Hepatocyte (in vitro differentiated cells): ENCODE data around the gene DMRTC2. TPM values are rescaled to one million over a fixed set of nuclear protein-coding genes. Genes with fewer than 3 reads are reported as not detected.

ENCODE experiments used
- DNase-seq: peaks from one replicate; pipeline ENCODE4 v3.0.0-alpha.2; 2016; ENCODE audit warnings: low spot score
- H2AFZ ChIP-seq: fragments of 200-600 bp; sonication (generic); 2 replicates; pipeline ENCODE4 v1.6.0; 2016; ENCODE audit warnings: antibody characterized with exemption, mild to moderate bottlenecking
- H3K27ac ChIP-seq: fragments of 200-600 bp; sonication (generic); 2 replicates; pipeline ENCODE4 v1.5.1; 2016; ENCODE audit warnings: mild to moderate bottlenecking
- H3K27me3 ChIP-seq: fragments of 200-600 bp; sonication (generic); 2 replicates; pipeline ENCODE4 v1.6.1; 2016
- H3K36me3 ChIP-seq: fragments of 200-600 bp; sonication (generic); replicated peaks from 2 replicates; pipeline ENCODE4 v1.5.1; 2016; ENCODE audit warnings: low read depth; ENCODE audit not compliant: insufficient read depth
- H3K4me1 ChIP-seq: fragments of 200-600 bp; sonication (generic); 2 replicates; pipeline ENCODE4 v1.5.1; 2016; ENCODE audit warnings: mild to moderate bottlenecking, moderate library complexity; ENCODE audit not compliant: insufficient read depth
- H3K4me2 ChIP-seq: fragments of 200-600 bp; sonication (generic); 2 replicates; pipeline ENCODE4 v1.6.0; 2016
- H3K4me3 ChIP-seq: fragments of 200-600 bp; sonication (generic); 2 replicates; pipeline ENCODE4 v1.5.1; 2016; ENCODE audit warnings: mild to moderate bottlenecking
- H3K79me2 ChIP-seq: fragments of 200-600 bp; sonication (generic); 2 replicates; pipeline ENCODE4 v1.6.0; 2017; ENCODE audit warnings: mild to moderate bottlenecking
- H3K9me2 ChIP-seq: fragments of 200-600 bp; sonication (generic); replicated peaks from 2 replicates; pipeline ENCODE4 v1.6.0; 2017; ENCODE audit warnings: mild to moderate bottlenecking; ENCODE audit not compliant: insufficient read depth
- H3K9me3 ChIP-seq: fragments of 200-600 bp; sonication (generic); 2 replicates; pipeline ENCODE4 v1.5.1; 2016; ENCODE audit warnings: low read depth, mild to moderate bottlenecking
- H4K20me1 ChIP-seq: fragments of 200-600 bp; sonication (generic); 2 replicates; pipeline ENCODE4 v1.6.0; 2016; ENCODE audit warnings: mild to moderate bottlenecking; ENCODE audit not compliant: insufficient read depth, poor library complexity, severe bottlenecking
- CTCF ChIP-seq: fragments of 200-600 bp; sonication (generic); IDR thresholded peaks from 2 replicates; pipeline ENCODE4 v1.5.1; 2016; ENCODE audit warnings: antibody characterized with exemption, mild to moderate bottlenecking; ENCODE audit not compliant: poor library complexity
- EZH2 ChIP-seq: fragments of 200-600 bp; sonication (generic); IDR thresholded peaks from 2 replicates; pipeline ENCODE4 v1.6.1; 2016; ENCODE audit warnings: antibody characterized with exemption, mild to moderate bottlenecking, borderline replicate concordance
- EZH2phosphoT487 ChIP-seq: fragments of 200-600 bp; sonication (generic); IDR thresholded peaks from one replicate; pipeline ENCODE4 v1.6.1; 2018; ENCODE audit warnings: antibody characterized with exemption, mild to moderate bottlenecking, low read depth, moderate library complexity; ENCODE audit not compliant: unreplicated experiment, severe bottlenecking
- WGBS: methylation state at CpG from one replicate; pipeline ENCODE4 v1.1.6; 2016; ENCODE audit warnings: low lambda C conversion rate; ENCODE audit errors: missing lambda C conversion rate; 5-methylcytosine and 5-hydroxymethylcytosine counted together
- polyA plus RNA-seq: library from polyadenylated mRNA; unstranded; fragments of >200 nt; fragmentation: Nextera tagmentation; extraction: Ambion mirVana; gene quantifications from 2 replicates; pipeline ENCODE4 v1.2.1, GENCODE V29; 2016
- total RNA-seq: library from RNA; depleted of rRNA; stranded (reverse); fragments of >200 nt; gene quantifications from 2 replicates; pipeline ENCODE4 v1.2.3, GENCODE V29; 2014

The DMRTC2 gene
- total and polyA plus RNA-seq, 2 experiments from 2014 or later, result not detected

DNA sequence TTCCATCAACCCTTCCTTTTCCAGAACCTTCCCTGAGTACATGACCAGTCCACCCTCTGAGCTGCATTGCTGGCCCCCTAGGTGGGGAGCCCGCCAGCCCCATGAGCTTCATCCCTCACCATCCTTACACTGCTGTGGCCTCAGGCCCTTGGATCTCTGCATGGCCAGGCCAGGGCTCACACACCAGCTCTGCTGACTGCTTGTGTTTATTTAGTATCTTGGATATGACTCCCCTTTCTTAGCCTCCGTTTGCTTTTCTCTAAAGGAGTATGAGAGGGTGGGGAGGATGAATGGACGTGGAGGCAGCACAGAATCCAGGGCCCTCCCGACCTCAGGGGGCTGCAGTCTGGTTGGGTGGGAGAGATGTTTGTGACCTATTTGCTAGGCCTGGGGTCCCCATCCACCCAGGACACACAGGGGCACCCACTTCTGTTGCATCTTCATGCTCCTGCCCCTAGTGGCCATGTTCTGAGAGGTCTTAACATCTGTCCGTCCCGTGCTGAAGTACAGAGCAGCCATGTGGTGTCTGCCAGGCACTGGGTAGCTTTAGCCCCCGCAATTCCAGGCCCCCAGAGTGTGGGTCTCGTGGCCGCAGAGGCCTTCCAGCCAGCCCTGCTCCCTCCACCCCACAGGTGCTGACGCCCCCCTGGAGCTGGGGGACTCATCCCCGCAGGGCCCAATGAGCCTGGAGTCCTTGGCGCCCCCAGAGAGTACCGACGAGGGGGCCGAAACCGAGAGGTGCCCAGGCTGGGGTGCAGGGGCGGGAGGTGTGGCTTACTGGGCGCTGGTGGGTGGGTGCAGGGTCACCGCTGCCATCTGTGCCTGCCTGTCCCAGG, 51.1 kb downstream of the DMRTC2 start:
- TF ChIP-seq EZH2phosphoT487, result no peak
- no peak for TF ChIP-seq EZH2
- no peak for TF ChIP-seq CTCF
- no peaks in the 10 kb centered on the region for H3K36me3 ChIP-seq

GRCh38 chr19:41896581-41896942, 51.7 kb downstream of the DMRTC2 start:
- Histone ChIP-seq H3K4me1 (no peaks in the 10 kb centered on the region), H3K9me3 (no peaks in the 10 kb centered on the region), H3K4me3 (no peak overlapping the region), H3K9me2 (no peaks in the 10 kb centered on the region), H3K79me2 (no peaks in the 10 kb centered on the region), H3K4me2 (no peak overlapping the region), H2AFZ (no peak overlapping the region), H3K27ac (no peak overlapping the region), H3K27me3 (no peaks in the 10 kb centered on the region), H3K36me3 (no peaks in the 10 kb centered on the region), H4K20me1 (no peaks in the 10 kb centered on the region)
- DNase-seq, result no peak
- no CpG with 5 or more reads among the region's 1 CpG for WGBS
- TF ChIP-seq EZH2phosphoT487 (no peak), EZH2 (no peak), CTCF (no peak)

More for the DNA sequence above, 51.1 kb downstream of the DMRTC2 start:
- H3K4me1 ChIP-seq, result no peaks in the 10 kb centered on the region
- H2AFZ ChIP-seq, result no peak overlapping the region
- H3K79me2 ChIP-seq, result no peaks in the 10 kb centered on the region
- WGBS, result 86% methylated on average over 19 of the region's 19 CpGs
- H4K20me1 ChIP-seq, result no peaks in the 10 kb centered on the region
- no peaks in the 10 kb centered on the region for H3K9me3 ChIP-seq
- H3K9me2 ChIP-seq, result no peaks in the 10 kb centered on the region
- DNase-seq, result no peak
- no peaks in the 10 kb centered on the region for H3K27me3 ChIP-seq
- H3K27ac ChIP-seq, result no peak overlapping the region
- no peak overlapping the region for H3K4me3 ChIP-seq
- no peak overlapping the region for H3K4me2 ChIP-seq

GRCh38 chr19:41897181-41897580, 52.3 kb downstream of the DMRTC2 start:
- H4K20me1 ChIP-seq, result no peaks in the 10 kb centered on the region
- DNase-seq, result no peak
- H3K9me3 ChIP-seq, result no peaks in the 10 kb centered on the region
- H3K27ac ChIP-seq, result no peak overlapping the region
- H2AFZ ChIP-seq, result no peak overlapping the region
- no peaks in the 10 kb centered on the region for H3K36me3 ChIP-seq
- H3K9me2 ChIP-seq, result no peaks in the 10 kb centered on the region
- no peak for TF ChIP-seq CTCF
- no peaks in the 10 kb centered on the region for H3K79me2 ChIP-seq
- no peak overlapping the region for H3K4me2 ChIP-seq
- no peaks in the 10 kb centered on the region for H3K27me3 ChIP-seq
- H3K4me1 ChIP-seq, result no peaks in the 10 kb centered on the region
- no peak overlapping the region for H3K4me3 ChIP-seq
- WGBS, result 82% methylated on average over 3 of the region's 3 CpGs
